HepG2 (cell line): Measurements from ENCODE around the gene SVOPL. TPM values are rescaled to one million over a fixed set of nuclear protein-coding genes. Genes with fewer than 3 reads are reported as not detected.

ENCODE experiments used
- ATAC-seq: fragments of 200-7000 bp; cut with Tn5 transposase; 3 replicates; pipeline ENCODE4 v1.9.1; 2020; ENCODE audit warnings: mild to moderate bottlenecking, moderate library complexity
- BruUV-seq: library from RNA; stranded (reverse); fragments of 400-500 nt; replicated peaks from 2 replicates; lab custom pipeline; 2021; lab: Mats Ljungman, UMichigan
- CTCF ChIA-PET: fragments of 300-600 bp; formaldehyde crosslinking; extraction: SDS; loops from one replicate; lab custom pipeline; 2021; ENCODE audit warnings: low total read pairs, inconsistent platforms, low intra/inter-chr PET ratio; lab: Yijun Ruan, JAX
- POLR2A ChIA-PET: fragments of 350-600 bp; sonication (Branson Sonifier 250); formaldehyde crosslinking; loops from one replicate; lab custom pipeline; 2020; ENCODE audit warnings: antibody characterized with exemption, inconsistent platforms; lab: Yijun Ruan, JAX
- DNase-seq: peaks from one replicate; pipeline ENCODE4 v3.0.0-alpha.2; 2015; ENCODE audit warnings: low spot score
- FAIRE-seq: peaks from 3 replicates; lab custom pipeline; 2011; peaks lifted over from hg19 to GRCh38; lab: Jason Lieb, UNC
- H2AFZ ChIP-seq: one replicate; pipeline ENCODE4 v1.6.1; 2011; ENCODE audit warnings: low read length, inconsistent platforms
- H3K27ac ChIP-seq: fragments of 300-600 bp; 3 replicates; pipeline ENCODE4 v1.8.0; 2011; ENCODE audit warnings: mixed run types, mild to moderate bottlenecking, mixed read lengths, low read length, inconsistent platforms; ENCODE audit not compliant: insufficient read depth; ENCODE audit errors: extremely low read length
- H3K27me3 ChIP-seq, 2 experiments: fragments of 200-600 bp in 1 of 2; 2 replicates in 1 of 2; 3 replicates in 1 of 2; pipeline versions ENCODE4 v1.6.0 to v1.8.0; 2011; ENCODE audit warnings: low read length in 2 of 2, mild to moderate bottlenecking in 2 of 2, moderate library complexity in 2 of 2, inconsistent platforms in 1 of 2; ENCODE audit not compliant: insufficient read depth in 2 of 2, control insufficient read depth in 1 of 2
- H3K36me3 ChIP-seq, 2 experiments: fragments of 200-600 bp in 1 of 2; replicated peaks in 1 of 2; 2 replicates in 1 of 2; 3 replicates in 1 of 2; pipeline versions ENCODE4 v1.5.1 to v1.8.0; 2011; ENCODE audit warnings: low read length in 2 of 2, inconsistent platforms in 1 of 2; ENCODE audit not compliant: insufficient read depth in 2 of 2, control insufficient read depth in 1 of 2
- H3K4me1 ChIP-seq: 2 replicates; pipeline ENCODE4 v1.5.1; 2012; ENCODE audit warnings: low read length, inconsistent platforms; ENCODE audit not compliant: insufficient read depth
- H3K4me2 ChIP-seq: 2 replicates; pipeline ENCODE4 v1.6.0; 2011; ENCODE audit warnings: low read depth, low read length, inconsistent platforms
- H3K4me3 ChIP-seq, 3 experiments: fragments of 200-600 bp in 1 of 3; sonication (generic), shearing (Covaris generic) in 1 of 3; replicated peaks in 1 of 3; 2 replicates each; pipeline ENCODE4 v1.5.1; 2011 to 2016; ENCODE audit warnings: low read length in 3 of 3, inconsistent platforms in 2 of 3, low read depth in 2 of 3, mild to moderate bottlenecking in 2 of 3, control low read depth in 1 of 3, mixed read lengths in 1 of 3; ENCODE audit not compliant: insufficient read depth in 1 of 3
- H3K79me2 ChIP-seq: one replicate; pipeline ENCODE4 v1.6.1; 2011; ENCODE audit warnings: low read length, inconsistent platforms; ENCODE audit not compliant: insufficient read depth
- H3K9ac ChIP-seq: 2 replicates; pipeline ENCODE4 v1.6.0; 2011; ENCODE audit warnings: mild to moderate bottlenecking, low read depth, low read length, inconsistent platforms; ENCODE audit not compliant: insufficient read depth
- H3K9me3 ChIP-seq: 2 replicates; pipeline ENCODE4 v1.5.1; 2012; ENCODE audit warnings: mild to moderate bottlenecking, low read length
- H4K20me1 ChIP-seq: 2 replicates; pipeline ENCODE4 v1.6.0; 2011; ENCODE audit warnings: inconsistent platforms, mild to moderate bottlenecking, low read length, moderate library complexity; ENCODE audit not compliant: insufficient read depth
- RBM22 ChIP-seq: fragments of 200-400 bp; formaldehyde crosslinking; optimal IDR thresholded peaks from 2 replicates; pipeline ENCODE3; 2017; ENCODE audit warnings: mild to moderate bottlenecking, low read length, moderate library complexity
- ZSCAN9 ChIP-seq: IDR thresholded peaks from 2 replicates; pipeline ENCODE4 v1.6.1; 2016; ENCODE audit warnings: borderline replicate concordance
- WGBS: methylation state at CpG from one replicate; pipeline ENCODE4 v1.1.6; 2017; ENCODE audit warnings: low lambda C conversion rate; 5-methylcytosine and 5-hydroxymethylcytosine counted together
- in situ Hi-C: cut with HindIII; loops from 2 replicates; pipeline ENCODE4 v1.10.0; 2017; ENCODE audit warnings: low pct_unique_long_range_greater_than_20kb; ENCODE audit not compliant: extremely low pct_ligation_motif_present
- intact Hi-C: fragments of 100-400 bp; cut with micrococcal nuclease; formaldehyde crosslinking; loops from one replicate; pipeline ENCODE4 v1.10.0; 2022; ENCODE audit not compliant: unreplicated experiment
- polyA plus RNA-seq, 8 experiments: library from polyadenylated mRNA; depleted of rRNA in 3 of 8; stranded (reverse) in 7 of 8; unstranded in 1 of 8; fragments of >200 nt; fragmentation: Illumina TruSeq in 4 of 8; extraction: Trizol in 4 of 8; gene quantifications; 2 replicates each; pipeline versions ENCODE4 v1.2.1 to v1.2.3, GENCODE V29; 2011 to 2016; ENCODE audit warnings: low read depth in 4 of 8, missing spikeins in 1 of 8, mixed read lengths in 1 of 8; ENCODE audit not compliant: insufficient read depth in 1 of 8
- total RNA-seq, 5 experiments: library from RNA; depleted of rRNA; stranded (reverse); fragments of >200 nt; fragmentation: Illumina TruSeq; extraction: Trizol; gene quantifications; 2 replicates each; pipeline ENCODE4 v1.2.3, GENCODE V29; 2016; ENCODE audit warnings: low read depth in 1 of 5
- TF ChIP-seq, protein P1 (sequence below): IDR thresholded peaks from 2 replicates; pipeline ENCODE4 v1.6.1; 2016; ENCODE audit warnings: control low read depth

SVOPL gene
- total and polyA plus RNA-seq, 2 of the 13 experiments (the other 11 are each of a cell fraction or from before 2014, with no cell fraction given) = not detected

DNA sequence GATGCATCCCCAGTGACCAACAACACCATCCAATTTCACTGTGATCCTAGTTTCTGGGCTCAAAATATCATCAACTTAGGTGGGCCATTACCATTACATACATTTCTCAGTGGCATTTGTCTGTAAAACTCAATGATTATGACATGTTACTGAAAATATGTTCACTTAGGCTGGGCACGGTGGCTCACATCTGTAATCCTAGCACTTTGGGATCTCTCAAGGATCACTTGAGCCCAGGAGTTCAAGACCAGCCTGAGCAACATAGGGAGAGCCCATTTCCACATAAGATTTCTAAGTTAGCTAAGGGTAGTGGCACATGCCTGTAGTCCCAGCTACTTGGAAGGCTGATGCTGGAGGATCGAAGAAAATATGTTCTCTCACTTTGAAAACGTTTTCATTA is 150.1 kb downstream of the SVOPL start:
- DNase-seq (no peak), ATAC-seq (no peak), FAIRE-seq (no peak)
- TF ChIP-seq, protein P1, sequence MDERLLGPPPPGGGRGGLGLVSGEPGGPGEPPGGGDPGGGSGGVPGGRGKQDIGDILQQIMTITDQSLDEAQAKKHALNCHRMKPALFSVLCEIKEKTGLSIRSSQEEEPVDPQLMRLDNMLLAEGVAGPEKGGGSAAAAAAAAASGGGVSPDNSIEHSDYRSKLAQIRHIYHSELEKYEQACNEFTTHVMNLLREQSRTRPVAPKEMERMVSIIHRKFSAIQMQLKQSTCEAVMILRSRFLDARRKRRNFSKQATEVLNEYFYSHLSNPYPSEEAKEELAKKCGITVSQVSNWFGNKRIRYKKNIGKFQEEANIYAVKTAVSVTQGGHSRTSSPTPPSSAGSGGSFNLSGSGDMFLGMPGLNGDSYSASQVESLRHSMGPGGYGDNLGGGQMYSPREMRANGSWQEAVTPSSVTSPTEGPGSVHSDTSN (CRISPR knock-in tag) = no peak
- peak; percentile 98 for TF ChIP-seq RBM22
- in situ Hi-C loops = no loop called here
- H3K4me3 ChIP-seq = no peak overlapping the region
- peaks cover under 1% of the 10 kb centered on the region; the same call in 1 of the 2 replicates for H3K9me3 ChIP-seq
- no peak overlapping the region for H3K4me2 ChIP-seq
- no TSS peak for BruUV-seq
- H3K36me3 ChIP-seq = peaks cover 27 to 85% of the 10 kb centered on the region in 2 experiments
- H2AFZ ChIP-seq = no peak overlapping the region
- H3K9ac ChIP-seq = no peak overlapping the region
- H3K79me2 ChIP-seq = peaks cover 16% of the 10 kb centered on the region
- intact Hi-C loops = no loop called here
- 0 out of 2 replicates have a peak, but pooled peaks cover 13% of the 10 kb centered on the region for H3K4me1 ChIP-seq
- H3K27me3 ChIP-seq = no peaks in the 10 kb centered on the region
- WGBS = 96% methylated on average over 3 of the region's 3 CpGs
- CTCF ChIA-PET = no interaction called here
- H3K27ac ChIP-seq = no peak overlapping the region
- no peaks in the 10 kb centered on the region; the same call in 1 of the 2 replicates for H4K20me1 ChIP-seq
- POLR2A ChIA-PET = no interaction called here

DNA sequence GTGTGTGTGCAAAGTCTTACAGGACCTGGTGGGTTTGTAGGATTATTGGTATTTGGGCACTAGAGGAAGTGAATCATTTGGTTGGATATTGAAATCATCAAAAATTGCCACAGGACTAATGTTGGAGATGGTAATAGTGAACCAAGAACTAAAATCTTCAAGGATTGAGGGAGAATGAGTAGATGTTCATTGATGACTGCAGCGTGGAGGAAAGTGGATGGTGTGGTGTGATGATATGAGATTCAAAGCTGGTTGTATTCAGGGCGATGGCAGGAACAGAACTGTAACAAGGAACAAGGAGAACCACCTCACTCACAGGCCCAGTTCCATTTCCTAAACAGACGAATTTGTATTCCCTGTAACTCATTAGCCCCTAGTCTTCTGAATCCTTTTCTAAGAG is 150.8 kb downstream of the SVOPL start:
- Histone ChIP-seq H3K4me3 (no peak overlapping the region), H3K27ac (no peak overlapping the region), H3K4me1 (0 out of 2 replicates have a peak, but pooled peaks cover 13% of the 10 kb centered on the region), H2AFZ (no peak overlapping the region)
- BruUV-seq = no TSS peak
- POLR2A ChIA-PET = no interaction called here
- WGBS = 100% methylated on average over 3 of the region's 3 CpGs
- no peak for DNase-seq
- CTCF ChIA-PET = no interaction called here
- TF ChIP-seq ZSCAN9 (CRISPR knock-in tag) (no peak), RBM22 (peak; percentile 91)
- TF ChIP-seq, all 625 proteins: peak for 1
- no peak overlapping the region for H3K4me2 ChIP-seq
- ATAC-seq = 0 out of 3 replicates have a peak, but pooled peaks have one; percentile 6
- intact Hi-C loops = no loop called here
- in situ Hi-C loops = no loop called here
- no peaks in the 10 kb centered on the region for H3K9me3 ChIP-seq
- H3K79me2 ChIP-seq = peaks cover 18% of the 10 kb centered on the region
- no peak overlapping the region for H3K9ac ChIP-seq
- no peaks in the 10 kb centered on the region; the same call in 1 of the 2 replicates for H4K20me1 ChIP-seq
- peak; percentile 8 for FAIRE-seq
- H3K27me3 ChIP-seq = no peaks in the 10 kb centered on the region
- peaks cover 26 to 87% of the 10 kb centered on the region in 2 experiments for H3K36me3 ChIP-seq
